IPS-18c (cell line): ENCODE data around the gene IL1RAP.

Experiments
- H3K4me3 ChIP-seq: 2 replicates; pipeline ENCODE4 v1.7.0; 2013; ENCODE audit warnings: low read depth, mild to moderate bottlenecking, low read length, moderate library complexity; ENCODE audit not compliant: insufficient read depth
- H3K9me3 ChIP-seq: one replicate; pipeline ENCODE4 v1.6.1; 2013; ENCODE audit warnings: mild to moderate bottlenecking, low read length, moderate library complexity; ENCODE audit not compliant: control insufficient read depth, insufficient read depth

The IL1RAP gene

DNA sequence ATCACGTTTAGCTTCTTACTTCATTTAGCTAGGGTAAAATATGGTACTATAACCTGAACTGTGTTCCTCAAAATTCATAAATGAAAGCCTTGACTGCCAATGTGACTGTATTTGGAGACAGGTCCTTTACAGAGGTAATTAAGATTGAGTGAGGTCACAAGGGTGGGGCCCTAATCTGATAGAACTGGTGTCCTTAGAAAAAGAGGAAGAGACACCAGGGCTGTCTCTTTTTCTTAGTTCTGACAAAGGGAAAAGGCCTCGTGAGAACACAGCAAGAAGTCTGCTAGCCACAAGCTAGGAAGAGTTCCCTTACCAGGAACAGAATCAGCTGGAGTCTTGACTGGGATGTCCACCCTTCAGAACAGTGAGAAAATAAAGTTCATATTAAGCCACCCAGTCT, 185.9 kb downstream of the IL1RAP start:
- H3K9me3 ChIP-seq, result no peaks in the 10 kb centered on the region
- H3K4me3 ChIP-seq, result no peak overlapping the region

DNA sequence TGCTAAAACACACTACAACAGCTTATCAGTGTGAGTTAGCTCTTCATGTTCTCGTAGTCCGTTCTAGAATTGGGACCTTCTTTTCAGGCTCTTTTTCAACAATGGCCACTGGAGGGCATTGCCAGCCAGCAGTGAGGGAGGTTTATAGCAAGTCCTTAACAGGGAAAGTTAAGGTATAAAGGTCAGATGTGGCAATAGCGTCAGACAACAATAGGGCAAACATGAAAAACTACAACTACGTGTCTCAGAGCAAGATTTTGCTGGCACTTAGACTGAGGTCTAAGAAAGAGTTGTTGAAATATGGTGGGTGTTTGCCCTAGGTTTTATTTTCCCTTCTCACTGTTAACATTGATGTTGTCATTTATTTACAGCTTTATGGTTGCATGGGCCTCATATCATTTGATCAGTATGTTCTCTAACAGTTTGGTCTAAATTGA, 187.2 kb downstream of the IL1RAP start:
- Histone ChIP-seq H3K4me3 (no peak overlapping the region), H3K9me3 (no peaks in the 10 kb centered on the region)

DNA sequence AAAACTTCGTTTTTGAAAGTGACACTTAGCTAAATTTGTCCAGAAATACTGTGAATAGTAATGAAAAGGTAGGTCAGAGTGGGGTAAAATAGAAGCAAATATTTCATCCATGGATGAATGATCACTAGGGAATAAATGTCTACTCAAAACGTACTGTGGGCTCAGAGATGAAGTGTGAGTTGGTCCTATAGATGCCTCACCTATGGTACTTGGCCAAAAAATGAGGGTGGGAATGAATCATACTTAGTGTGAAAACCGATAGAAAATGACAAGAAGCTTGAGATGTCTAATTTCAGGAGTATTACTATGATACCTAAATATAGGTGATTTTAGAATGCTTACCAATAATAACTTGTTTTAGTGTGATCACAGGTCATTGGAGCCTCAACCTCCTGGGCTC, 192.7 kb downstream of the IL1RAP start:
- Histone ChIP-seq H3K9me3 (no peaks in the 10 kb centered on the region), H3K4me3 (no peak overlapping the region)
